GM21515 (cell line): Measurements from ENCODE around the gene FTO.
"Not testable (repeated sequence)": the region's sequence is repeated elsewhere in the genome, so short reads cannot be mapped to it uniquely, and the experiment has no call there.

Experiments used
- ATAC-seq: cut with Tn5 transposase; IDR thresholded peaks from one replicate; pipeline ENCODE4 v1.9.1; 2021; ENCODE audit not compliant: unreplicated experiment

The FTO gene

DNA sequence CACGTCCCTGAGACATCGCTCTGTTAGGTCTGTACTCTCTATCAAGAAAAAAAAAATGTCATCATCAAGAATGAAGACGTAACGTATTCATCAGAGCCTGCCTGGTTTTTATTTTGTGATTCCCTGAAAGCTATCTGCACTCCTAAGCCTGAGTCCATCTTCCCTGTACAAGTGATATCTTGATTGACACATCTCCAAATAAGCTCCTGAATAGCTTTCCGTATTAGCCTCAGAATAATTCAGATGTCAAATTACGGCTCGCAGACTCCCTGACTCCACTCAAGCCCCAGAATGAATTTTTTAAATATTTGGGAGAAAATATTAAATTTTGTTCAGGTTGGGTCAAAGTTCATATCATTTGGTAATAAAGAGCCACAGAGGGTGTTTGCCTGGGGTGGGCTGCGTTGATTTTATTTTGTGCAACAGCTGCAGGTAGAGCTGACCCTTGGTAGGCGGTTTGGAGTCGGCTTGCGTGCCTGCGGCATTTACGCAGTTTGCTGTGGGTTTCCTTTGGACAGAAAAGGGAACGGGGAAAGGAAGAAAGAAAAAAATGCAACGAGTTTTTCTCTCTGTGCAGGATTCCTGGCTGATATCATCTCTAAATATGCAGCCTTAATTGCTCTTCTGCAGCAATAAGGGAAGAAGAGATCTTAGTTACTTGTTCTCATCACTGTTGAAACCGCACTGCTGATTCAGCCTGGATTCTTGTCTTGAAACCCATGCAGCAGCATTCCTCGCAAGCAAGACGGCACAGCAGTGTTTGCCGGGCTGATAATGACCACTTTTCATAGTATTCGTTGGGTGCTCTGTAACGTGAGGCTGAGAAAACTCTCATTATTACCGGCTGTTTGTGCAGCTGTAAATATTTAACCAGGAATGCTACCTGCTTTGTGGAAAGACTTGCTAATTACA, 467.9 kb downstream of the FTO start:
- ATAC-seq: no peak

DNA sequence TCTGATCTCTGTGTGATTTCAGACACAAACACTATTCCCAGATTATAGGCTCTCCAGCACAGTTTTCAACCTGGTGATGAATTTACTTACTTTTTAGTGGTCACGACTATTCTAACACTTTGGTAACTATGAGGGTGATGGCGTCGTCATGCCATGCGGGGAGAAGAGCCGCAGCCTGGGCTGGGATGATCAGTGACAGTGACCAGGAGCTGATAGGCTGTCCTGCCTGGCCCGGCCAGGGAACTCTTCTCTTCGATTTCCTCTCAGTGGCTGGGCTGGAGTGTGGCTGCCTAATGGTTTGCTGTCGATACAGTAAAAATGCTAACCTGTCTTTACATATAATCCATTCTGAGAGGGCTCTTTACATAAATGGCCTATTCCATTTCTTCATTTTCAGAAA, 469.5 kb downstream of the FTO start:
- no peak for ATAC-seq

DNA sequence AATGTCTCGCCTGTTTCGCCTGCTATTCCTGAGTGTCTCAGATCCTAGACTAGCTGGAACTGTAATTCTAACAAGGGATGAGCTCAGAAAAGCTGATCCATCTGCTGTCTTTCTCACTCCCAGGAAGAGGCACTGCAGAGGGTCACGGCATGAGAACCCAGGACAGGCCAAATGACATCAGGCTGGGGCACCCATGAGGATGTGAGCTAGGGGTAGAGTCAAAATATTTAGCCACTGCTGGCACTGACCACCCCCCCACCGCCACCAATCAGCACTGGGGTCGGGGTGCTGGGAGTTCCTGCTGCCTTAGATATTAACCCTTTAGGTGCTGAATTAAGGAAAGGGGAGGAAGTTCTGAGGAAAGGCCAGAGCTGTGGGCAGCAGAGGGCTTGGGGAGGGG, 470.2 kb downstream of the FTO start:
- ATAC-seq: no peak

DNA sequence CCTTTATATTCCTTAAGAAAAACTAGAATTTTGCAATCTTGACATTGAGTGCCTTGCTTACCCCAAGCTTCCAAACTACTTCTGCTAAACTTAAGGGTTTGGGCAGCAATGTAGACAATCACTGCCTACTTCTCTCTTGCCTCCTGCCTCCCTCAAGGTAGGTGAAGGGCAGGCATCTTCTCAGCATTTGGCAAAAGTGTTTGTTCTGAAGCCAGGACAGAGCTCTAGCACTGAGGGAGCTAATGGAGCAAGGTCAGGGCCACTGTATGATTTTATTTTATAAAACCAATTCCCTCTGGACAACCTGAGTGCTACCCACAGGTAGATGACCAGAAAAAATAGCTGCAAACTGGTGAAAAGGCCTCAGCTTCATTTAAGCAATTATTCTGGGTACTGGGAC, 470.8 kb downstream of the FTO start:
- no peak for ATAC-seq

DNA sequence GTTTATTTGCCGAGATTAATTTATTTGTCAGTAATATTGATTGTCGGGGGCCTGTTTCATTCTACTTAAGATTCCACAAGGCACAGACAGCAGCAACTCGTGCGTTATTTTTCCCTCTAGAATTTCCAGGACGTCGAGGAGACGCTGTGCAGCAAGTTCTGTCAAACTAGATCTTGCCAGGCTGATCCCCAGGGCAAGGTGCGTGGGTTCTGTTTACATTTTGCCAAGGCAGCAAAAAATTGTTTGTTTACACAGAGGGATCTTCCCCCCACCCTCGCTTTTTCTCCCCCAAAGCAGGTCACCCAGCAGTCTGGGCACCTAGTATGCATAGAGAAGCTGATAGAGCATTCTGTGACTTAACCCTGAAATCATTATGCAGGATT, 471.2 kb downstream of the FTO start:
- no peak for ATAC-seq

DNA sequence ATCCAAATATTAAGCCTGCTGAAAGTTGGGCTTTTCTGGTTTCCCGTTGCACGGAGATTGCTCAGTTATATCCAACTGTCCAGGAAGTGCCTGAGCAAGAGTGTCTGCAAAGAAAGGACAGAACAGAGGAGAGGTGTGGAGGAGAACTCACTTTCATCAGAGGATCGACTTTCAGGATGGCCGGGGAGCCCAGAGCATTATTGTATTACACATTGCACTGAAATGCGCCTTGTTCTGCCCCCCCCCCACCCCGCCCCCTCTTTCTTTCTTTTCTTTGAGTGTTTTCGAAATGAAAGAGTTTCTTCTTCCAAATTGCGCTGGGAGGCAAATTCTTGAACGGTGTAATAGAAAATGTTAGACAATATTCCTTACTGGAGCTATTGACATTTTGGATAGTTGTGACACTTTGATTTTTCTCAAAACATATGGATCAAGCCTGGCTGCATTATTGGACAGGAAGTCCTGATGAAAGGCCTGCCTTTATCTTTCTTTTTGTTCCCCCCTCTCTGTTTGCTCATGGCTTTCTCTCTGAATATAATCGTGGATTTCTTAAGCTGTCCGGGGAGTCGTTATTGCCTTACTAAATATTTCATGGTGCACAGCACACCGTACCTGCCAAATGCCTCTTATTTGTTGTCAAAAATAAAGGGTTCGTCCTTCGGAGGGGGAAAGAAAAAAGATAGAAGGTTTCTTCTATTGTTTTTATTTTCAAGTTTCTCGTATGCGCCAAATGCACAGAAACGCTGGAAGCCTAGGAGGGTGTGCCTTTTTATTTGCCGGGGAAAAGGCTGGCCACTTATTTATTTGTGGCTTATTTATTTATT, 471.8 kb downstream of the FTO start:
- no peak for ATAC-seq

DNA sequence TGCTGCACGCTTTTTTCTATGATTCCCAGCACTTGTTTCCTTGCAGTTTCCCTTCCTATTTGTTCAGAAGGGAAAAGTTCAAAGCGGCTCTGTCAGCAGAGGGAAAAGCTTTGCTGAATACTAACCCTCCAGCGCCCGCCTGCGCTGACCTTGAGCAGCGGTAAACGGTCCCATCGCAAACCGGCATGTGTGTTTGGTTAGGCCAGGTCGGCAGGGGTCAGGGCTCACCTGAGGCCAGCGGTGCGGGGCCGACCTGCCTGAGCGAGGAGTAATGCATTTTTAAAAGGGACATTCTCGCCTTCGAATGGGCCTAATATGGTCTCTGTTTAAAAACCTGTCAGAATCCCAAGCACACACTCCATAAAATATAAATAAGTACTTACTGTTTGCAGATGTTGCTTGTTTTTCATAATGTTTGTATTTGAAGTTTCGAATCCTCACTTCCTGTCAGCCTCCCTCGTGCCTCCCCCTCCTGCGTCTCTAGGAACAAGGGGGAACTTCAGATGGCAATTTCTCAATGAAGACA, 472.5 kb downstream of the FTO start:
- no peak for ATAC-seq

DNA sequence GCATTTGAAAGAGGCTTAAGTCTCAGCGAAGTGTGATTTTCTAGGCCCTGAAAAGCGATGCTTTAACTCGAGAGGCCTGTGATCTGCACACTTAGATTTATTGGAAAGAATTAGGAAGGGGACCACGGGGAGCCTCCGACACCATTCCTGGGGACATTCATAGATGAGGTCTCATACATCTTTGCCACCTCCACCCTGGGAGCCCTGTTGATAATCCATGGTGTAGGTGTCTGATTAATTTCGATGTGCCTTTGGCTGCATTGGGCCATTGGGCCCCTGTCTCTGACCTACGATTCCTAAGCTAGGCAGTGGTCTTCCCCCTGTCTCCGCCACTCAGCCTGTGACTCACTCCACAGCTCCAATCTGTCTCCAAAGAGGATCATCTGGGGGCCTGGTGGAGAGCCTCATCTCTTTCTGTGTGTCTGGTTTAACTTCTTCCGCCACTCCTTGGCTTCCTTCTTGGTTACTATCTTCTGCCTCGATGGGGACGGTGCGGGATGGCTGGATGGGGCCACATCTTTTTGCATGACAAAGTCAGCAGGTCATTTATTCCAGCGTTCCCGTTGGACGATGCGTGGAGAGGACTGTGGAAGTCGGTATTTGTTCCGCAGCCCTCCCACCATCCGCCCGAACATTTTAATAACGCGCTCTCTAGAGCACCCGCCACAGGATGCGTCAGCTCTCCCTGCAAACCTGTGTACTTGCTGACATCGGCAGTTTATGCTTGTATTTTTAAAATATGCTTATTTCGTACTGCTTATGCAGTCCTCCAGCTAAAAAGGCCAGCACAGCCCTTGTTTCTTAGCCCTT, 473.3 kb downstream of the FTO start:
- no peak for ATAC-seq

DNA sequence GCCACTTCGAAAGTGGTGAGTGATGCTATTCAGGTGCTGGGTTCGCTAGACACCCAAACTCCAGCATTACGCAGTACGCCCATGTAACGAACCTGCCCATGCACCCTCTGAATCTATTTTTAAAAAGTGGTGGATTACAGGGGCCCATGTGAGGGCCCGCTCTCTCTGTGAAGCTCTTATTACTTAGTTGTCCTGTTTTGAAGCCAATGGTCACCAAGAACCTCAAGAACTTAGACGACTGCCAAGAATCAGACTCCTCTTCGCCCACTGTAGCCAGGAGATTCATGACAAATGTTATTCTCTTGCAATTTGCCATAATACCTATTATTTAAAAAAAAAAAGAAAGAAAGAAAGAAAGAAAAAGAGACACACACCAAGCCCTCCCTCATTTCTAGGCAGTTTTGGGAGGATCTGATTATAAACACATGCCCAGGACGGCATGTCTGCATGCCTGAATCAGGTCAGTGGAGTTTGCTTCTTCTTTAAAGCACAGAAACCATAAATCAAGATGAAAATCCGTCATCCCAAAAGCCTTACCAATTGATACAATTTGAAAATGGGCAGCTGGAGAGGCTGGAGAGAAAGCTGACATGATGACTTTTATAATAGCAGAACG, 474.0 kb downstream of the FTO start:
- no peak for ATAC-seq

DNA sequence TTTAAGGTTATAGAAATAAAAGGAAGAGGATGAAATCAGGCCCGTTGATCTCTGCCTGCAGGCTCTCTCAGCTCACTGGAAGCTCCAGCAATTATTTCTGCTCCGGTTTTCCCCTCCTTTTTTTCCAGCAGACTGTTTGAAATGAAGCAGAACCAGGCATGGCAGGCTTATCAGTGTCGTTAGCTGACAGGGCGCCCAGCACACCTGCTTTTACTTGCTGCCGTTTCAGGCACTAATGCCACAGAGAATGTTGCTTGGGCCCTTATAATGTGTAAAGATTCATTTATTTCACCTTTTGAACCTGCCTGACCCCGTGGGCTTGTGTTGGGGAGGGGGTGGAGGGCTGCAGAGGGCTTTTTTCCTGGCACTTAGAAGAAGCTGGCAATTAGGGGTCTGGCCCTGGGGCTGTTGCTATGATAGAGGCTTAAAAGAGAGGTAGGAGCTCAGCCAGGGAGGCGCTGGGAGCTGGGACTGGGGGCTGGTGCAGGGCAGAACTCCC, 474.6 kb downstream of the FTO start:
- ATAC-seq: no peak

DNA sequence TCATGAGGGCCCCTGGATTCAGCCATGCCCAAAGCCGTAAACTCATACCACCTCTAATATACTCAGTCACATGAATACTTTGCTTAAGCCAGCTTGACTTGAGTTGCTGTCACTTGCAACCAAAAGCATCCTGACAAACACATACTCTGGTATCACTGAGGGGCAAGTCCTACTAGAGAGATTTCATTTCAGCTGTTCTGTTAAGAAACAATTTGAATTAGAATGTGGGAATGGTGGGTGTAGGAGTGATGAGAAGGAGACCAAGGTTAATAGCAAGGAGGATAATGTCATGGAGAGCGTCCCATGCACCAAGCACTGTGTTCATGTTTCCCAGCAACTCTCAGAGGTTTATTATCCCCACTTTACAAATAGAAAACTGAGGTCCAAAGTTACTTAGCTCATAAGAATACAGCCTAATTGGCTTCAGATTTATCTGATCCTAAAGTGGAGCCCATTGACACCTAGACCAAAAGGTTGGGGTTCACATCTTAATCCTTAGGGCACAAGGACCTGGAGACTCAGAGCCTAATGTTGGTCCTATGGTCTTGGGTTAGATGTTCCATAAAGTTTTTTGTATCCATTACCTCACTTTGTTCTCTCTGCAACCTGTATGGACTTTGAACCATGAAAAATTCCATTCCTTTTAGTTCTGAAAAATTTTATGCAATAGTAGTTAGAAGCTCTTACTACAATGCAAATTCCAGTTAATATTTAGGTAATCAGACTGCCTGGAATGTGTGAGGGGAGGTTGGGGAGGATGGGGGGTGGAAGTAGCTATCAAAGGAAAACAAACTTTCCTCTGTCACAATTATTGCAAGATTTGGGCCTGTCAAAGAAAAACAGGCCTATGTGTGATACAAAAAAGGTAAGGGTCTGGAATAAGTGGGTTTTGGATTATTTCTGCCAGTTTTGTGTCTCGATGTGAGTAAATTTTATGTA, 476.7 kb downstream of the FTO start:
- ATAC-seq: no peak

DNA sequence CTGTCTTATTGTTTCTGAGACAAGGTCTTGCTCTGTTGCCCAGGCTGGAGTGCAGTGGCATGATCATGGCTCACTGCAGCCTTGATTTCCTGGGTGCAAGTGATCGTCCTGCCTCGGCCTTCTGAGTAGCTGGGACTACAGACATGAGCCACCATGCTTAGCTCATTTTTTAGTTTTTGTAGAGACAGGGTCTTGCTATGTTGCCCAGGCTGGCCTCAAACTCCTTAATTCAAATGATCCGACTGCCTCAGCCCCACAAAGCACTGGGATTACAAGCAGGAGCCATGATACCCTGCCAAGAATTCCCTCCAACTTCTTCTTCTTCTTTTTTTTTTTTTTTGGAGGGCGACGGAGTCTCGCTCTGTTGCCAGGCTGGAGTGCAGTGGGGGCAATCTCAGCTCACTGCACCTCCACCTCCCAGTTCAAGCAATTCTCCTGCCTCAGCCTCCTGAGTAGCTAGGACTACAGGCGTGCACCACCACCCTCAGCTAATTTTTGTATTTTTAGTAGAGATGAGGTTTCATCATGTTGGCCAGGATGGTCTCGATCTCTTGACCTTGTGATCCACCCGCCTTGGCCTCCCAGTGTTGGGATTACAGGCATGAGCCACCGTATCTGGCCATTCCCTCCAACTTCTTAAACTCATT, 477.9 kb downstream of the FTO start:
- not testable (repeated sequence) for ATAC-seq

DNA sequence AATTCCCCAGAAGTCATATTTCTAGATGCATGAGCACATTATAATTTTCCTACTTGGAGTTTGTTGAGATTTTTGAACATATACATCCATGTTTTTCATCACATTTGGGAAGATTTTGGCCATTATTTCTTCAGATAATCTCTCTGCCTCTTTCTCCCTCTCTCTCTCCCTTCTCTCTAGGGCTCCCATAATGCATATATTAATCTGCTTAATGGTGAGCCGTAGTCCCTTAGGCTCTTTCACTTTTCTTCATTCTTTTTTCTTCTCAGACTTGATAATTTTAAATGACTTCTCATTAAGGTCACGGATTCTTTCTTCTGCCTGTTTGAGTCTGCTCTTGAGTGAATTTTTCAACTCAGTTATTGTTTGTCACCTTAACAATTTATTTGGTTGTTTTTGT, 481.1 kb downstream of the FTO start:
- no peak for ATAC-seq

DNA sequence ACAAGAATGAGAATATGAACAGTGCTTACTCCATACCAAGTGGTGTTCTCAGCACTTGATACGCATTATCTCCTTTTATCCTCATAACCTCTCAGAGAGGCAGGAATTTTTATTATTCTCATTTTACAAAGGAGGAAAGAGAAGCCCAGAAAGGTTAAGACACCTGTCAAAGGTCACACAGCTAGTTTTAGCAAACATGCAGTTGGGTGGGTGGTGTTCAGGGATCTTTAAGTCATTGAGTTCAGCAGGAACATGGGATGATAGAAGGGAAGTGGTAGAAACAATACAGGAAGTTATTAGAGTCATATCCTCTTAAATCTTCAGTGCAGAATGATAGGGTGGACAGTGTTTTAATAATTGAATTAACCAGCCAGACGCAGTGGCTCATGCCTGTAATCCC, 487.2 kb downstream of the FTO start:
- ATAC-seq: no peak

DNA sequence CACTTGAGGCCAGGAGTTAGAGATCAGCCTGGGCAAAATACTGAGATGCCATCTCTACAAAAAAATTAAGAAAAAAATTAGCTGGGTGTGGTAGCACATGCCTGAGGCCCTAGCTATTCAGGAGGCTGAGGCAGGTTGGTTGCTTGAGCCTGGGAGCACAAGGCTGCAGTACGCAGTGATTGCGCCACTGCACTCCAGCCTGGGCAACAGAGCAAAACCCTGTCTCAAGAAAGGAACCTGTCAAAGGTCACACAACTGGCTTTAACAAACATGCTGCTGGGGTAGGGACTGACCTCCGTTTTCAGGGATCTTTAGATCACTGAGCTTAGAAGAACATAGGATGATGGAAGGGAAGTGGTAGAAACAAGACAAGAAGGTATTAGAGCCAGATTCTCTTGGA, 487.6 kb downstream of the FTO start:
- ATAC-seq: no peak

DNA sequence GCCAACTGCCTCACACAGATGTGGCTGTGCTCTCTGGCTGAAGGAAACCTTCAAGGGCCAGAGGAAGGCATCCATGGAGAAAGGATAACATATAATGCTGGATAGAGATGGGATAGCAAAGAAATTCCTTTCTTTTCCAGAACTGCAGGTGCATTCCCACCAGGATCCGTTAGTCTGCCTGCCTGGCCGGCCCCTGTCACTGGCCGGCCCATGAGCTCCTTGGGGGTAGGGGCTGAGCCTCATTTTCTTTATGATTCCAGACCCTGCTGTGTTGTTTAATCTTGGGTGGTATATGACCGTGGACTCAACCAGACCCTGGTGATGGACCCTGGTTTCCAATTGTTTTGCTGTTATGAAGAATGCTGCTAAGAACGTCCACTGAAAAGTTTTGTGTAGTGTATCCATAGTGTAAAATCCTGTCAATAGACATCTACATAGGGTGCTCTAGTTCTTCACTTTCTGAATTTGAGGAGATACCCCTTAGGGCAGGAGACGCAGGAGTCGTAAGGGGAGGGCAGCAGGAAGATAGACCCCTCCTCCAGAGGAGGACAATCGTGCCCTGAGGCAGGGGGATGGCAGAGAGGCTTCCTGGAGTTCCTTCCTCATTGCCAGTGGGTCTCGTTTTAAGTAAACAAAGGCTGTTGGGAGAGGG, 489.2 kb downstream of the FTO start:
- peak; percentile 17 for ATAC-seq

DNA sequence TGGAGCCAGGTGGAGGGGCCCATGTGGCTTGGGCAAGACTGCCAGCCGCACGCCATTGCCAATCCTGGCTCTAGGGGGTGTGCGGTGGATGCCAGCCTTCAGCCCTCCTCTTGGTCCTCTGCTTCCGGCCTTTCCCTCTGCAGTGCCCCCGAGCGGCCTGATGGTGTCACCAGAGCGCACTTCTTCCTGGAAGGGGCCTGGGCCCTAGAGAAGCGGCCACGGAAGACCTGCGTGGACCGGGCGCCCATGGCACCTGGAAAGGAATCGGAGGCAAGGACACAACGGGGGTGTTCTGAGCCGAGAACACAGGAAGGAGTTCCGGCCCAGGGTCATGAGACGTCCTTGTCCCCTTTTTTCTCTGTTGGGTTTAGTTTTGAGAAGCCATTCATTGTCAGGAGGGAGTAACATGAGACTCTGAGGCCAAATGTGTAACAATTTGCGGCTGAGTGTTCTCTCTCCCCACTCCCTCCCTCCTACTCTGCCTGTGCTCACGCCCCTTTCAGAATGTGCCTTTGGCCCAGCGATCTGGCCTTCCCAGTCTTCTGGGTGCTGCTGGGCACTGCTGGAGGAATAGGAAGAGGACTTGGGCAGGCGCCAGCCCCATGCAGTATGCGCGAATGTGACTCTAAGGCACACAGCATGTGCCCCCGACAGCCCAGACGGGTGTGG, 489.8 kb downstream of the FTO start:
- peak; percentile 88 for ATAC-seq

DNA sequence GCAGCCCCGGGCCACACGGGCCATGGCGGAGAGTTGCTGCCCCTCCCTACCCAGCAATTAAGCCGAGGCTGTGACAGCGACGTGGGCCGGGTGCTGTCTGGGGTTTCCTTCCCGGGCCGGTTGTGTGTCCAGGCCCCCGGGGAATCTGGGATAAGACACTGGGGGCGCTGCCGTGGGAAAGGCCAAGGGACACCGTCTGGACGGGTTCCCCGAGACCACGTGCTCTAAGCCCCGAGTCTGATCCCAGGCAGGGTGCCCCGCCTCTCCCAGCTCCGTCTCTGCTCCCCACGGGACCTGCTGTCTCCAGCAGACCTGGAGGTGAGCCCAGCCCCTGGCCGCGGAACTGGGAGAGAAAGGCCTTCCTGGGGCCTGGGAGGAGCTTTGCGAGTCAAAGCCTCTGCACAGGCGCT, 490.4 kb downstream of the FTO start:
- ATAC-seq: no peak
